HepG2 (cell line): Measurements from ENCODE around the gene PRSS2. TPM values are rescaled to one million over a fixed set of nuclear protein-coding genes. Genes with fewer than 3 reads are reported as not detected.

ENCODE experiments used
- ATAC-seq: fragments of 200-7000 bp; cut with Tn5 transposase; 3 replicates; pipeline ENCODE4 v1.9.1; 2020; ENCODE audit warnings: mild to moderate bottlenecking, moderate library complexity
- BruUV-seq: library from RNA; stranded (reverse); fragments of 400-500 nt; replicated peaks from 2 replicates; lab custom pipeline; 2021; lab: Mats Ljungman, UMichigan
- CTCF ChIA-PET: fragments of 300-600 bp; formaldehyde crosslinking; extraction: SDS; loops from one replicate; lab custom pipeline; 2021; ENCODE audit warnings: low total read pairs, inconsistent platforms, low intra/inter-chr PET ratio; lab: Yijun Ruan, JAX
- POLR2A ChIA-PET: fragments of 350-600 bp; sonication (Branson Sonifier 250); formaldehyde crosslinking; loops from one replicate; lab custom pipeline; 2020; ENCODE audit warnings: antibody characterized with exemption, inconsistent platforms; lab: Yijun Ruan, JAX
- DNase-seq: peaks from one replicate; pipeline ENCODE4 v3.0.0-alpha.2; 2015; ENCODE audit warnings: low spot score
- FAIRE-seq: peaks from 3 replicates; lab custom pipeline; 2011; peaks lifted over from hg19 to GRCh38; lab: Jason Lieb, UNC
- H2AFZ ChIP-seq: one replicate; pipeline ENCODE4 v1.6.1; 2011; ENCODE audit warnings: low read length, inconsistent platforms
- H3K27ac ChIP-seq: fragments of 300-600 bp; 3 replicates; pipeline ENCODE4 v1.8.0; 2011; ENCODE audit warnings: mixed run types, mild to moderate bottlenecking, mixed read lengths, low read length, inconsistent platforms; ENCODE audit not compliant: insufficient read depth; ENCODE audit errors: extremely low read length
- H3K27me3 ChIP-seq, 2 experiments: fragments of 200-600 bp in 1 of 2; 2 replicates in 1 of 2; 3 replicates in 1 of 2; pipeline versions ENCODE4 v1.6.0 to v1.8.0; 2011; ENCODE audit warnings: low read length in 2 of 2, mild to moderate bottlenecking in 2 of 2, moderate library complexity in 2 of 2, inconsistent platforms in 1 of 2; ENCODE audit not compliant: insufficient read depth in 2 of 2, control insufficient read depth in 1 of 2
- H3K36me3 ChIP-seq, 2 experiments: fragments of 200-600 bp in 1 of 2; replicated peaks in 1 of 2; 2 replicates in 1 of 2; 3 replicates in 1 of 2; pipeline versions ENCODE4 v1.5.1 to v1.8.0; 2011; ENCODE audit warnings: low read length in 2 of 2, inconsistent platforms in 1 of 2; ENCODE audit not compliant: insufficient read depth in 2 of 2, control insufficient read depth in 1 of 2
- H3K4me1 ChIP-seq: 2 replicates; pipeline ENCODE4 v1.5.1; 2012; ENCODE audit warnings: low read length, inconsistent platforms; ENCODE audit not compliant: insufficient read depth
- H3K4me2 ChIP-seq: 2 replicates; pipeline ENCODE4 v1.6.0; 2011; ENCODE audit warnings: low read depth, low read length, inconsistent platforms
- H3K4me3 ChIP-seq, 3 experiments: fragments of 200-600 bp in 1 of 3; sonication (generic), shearing (Covaris generic) in 1 of 3; replicated peaks in 1 of 3; 2 replicates each; pipeline ENCODE4 v1.5.1; 2011 to 2016; ENCODE audit warnings: low read length in 3 of 3, inconsistent platforms in 2 of 3, low read depth in 2 of 3, mild to moderate bottlenecking in 2 of 3, control low read depth in 1 of 3, mixed read lengths in 1 of 3; ENCODE audit not compliant: insufficient read depth in 1 of 3
- H3K79me2 ChIP-seq: one replicate; pipeline ENCODE4 v1.6.1; 2011; ENCODE audit warnings: low read length, inconsistent platforms; ENCODE audit not compliant: insufficient read depth
- H3K9ac ChIP-seq: 2 replicates; pipeline ENCODE4 v1.6.0; 2011; ENCODE audit warnings: mild to moderate bottlenecking, low read depth, low read length, inconsistent platforms; ENCODE audit not compliant: insufficient read depth
- H3K9me3 ChIP-seq: 2 replicates; pipeline ENCODE4 v1.5.1; 2012; ENCODE audit warnings: mild to moderate bottlenecking, low read length
- H4K20me1 ChIP-seq: 2 replicates; pipeline ENCODE4 v1.6.0; 2011; ENCODE audit warnings: inconsistent platforms, mild to moderate bottlenecking, low read length, moderate library complexity; ENCODE audit not compliant: insufficient read depth
- AKNA ChIP-seq: sonication (generic); formaldehyde crosslinking; IDR thresholded peaks from 2 replicates; pipeline ENCODE4 v1.4.0; 2020; ENCODE audit warnings: missing genetic modification reagents, borderline replicate concordance
- CEBPB ChIP-seq: IDR thresholded peaks from 2 replicates; pipeline ENCODE4 v1.6.1; 2011; ENCODE audit warnings: low read depth, low read length, improper control_type of control experiment, borderline replicate concordance
- GRHL1 ChIP-seq: sonication (generic); formaldehyde crosslinking; conservative IDR thresholded peaks from 2 replicates; pipeline ENCODE4 v1.8.0; 2022; ENCODE audit warnings: missing genetic modification reagents
- MYNN ChIP-seq: sonication (generic); formaldehyde crosslinking; IDR thresholded peaks from 2 replicates; pipeline ENCODE4 v1.4.0; 2020; ENCODE audit warnings: mild to moderate bottlenecking, low read depth, missing genetic modification reagents
- SMARCE1 ChIP-seq: fragments of 450-650 bp; IDR thresholded peaks from 2 replicates; pipeline ENCODE4 v1.6.1; 2017; ENCODE audit warnings: borderline replicate concordance
- ZNF253 ChIP-seq: sonication (generic); formaldehyde crosslinking; IDR thresholded peaks from 2 replicates; pipeline ENCODE4 v1.8.0; 2022; ENCODE audit warnings: mild to moderate bottlenecking, missing genetic modification reagents, borderline replicate concordance
- ZNF282 ChIP-seq: fragments of 450-650 bp; IDR thresholded peaks from 2 replicates; pipeline ENCODE4 v1.6.1; 2018; ENCODE audit not compliant: partially characterized antibody
- WGBS: methylation state at CpG from one replicate; pipeline ENCODE4 v1.1.6; 2017; ENCODE audit warnings: low lambda C conversion rate; 5-methylcytosine and 5-hydroxymethylcytosine counted together
- in situ Hi-C: cut with HindIII; loops from 2 replicates; pipeline ENCODE4 v1.10.0; 2017; ENCODE audit warnings: low pct_unique_long_range_greater_than_20kb; ENCODE audit not compliant: extremely low pct_ligation_motif_present
- intact Hi-C: fragments of 100-400 bp; cut with micrococcal nuclease; formaldehyde crosslinking; loops from one replicate; pipeline ENCODE4 v1.10.0; 2022; ENCODE audit not compliant: unreplicated experiment
- polyA plus RNA-seq, 8 experiments: library from polyadenylated mRNA; depleted of rRNA in 3 of 8; stranded (reverse) in 7 of 8; unstranded in 1 of 8; fragments of >200 nt; fragmentation: Illumina TruSeq in 4 of 8; extraction: Trizol in 4 of 8; gene quantifications; 2 replicates each; pipeline versions ENCODE4 v1.2.1 to v1.2.3, GENCODE V29; 2011 to 2016; ENCODE audit warnings: low read depth in 4 of 8, missing spikeins in 1 of 8, mixed read lengths in 1 of 8; ENCODE audit not compliant: insufficient read depth in 1 of 8
- total RNA-seq, 5 experiments: library from RNA; depleted of rRNA; stranded (reverse); fragments of >200 nt; fragmentation: Illumina TruSeq; extraction: Trizol; gene quantifications; 2 replicates each; pipeline ENCODE4 v1.2.3, GENCODE V29; 2016; ENCODE audit warnings: low read depth in 1 of 5

The PRSS2 gene
- total and polyA plus RNA-seq, 2 of the 13 experiments (the other 11 are each of a cell fraction or from before 2014, with no cell fraction given), result not detected

GRCh38 chr7:142787034-142787768, 16.4 kb downstream of the PRSS2 start:
- Histone ChIP-seq H3K9ac (no peak overlapping the region), H3K9me3 (no peaks in the 10 kb centered on the region), H3K4me3 (no peak overlapping the region), H3K27ac (no peak overlapping the region), H4K20me1 (no peaks in the 10 kb centered on the region), H2AFZ (no peak overlapping the region), H3K79me2 (no peaks in the 10 kb centered on the region), H3K36me3 (no peaks in the 10 kb centered on the region), H3K4me1 (no peaks in the 10 kb centered on the region), H3K27me3 (peaks cover 0 to 17% of the 10 kb centered on the region in 2 experiments; a peak in 4 of 5 replicates), H3K4me2 (no peak overlapping the region)
- TF ChIP-seq AKNA (CRISPR knock-in tag) (no peak), ZNF253 (CRISPR knock-in tag) (no peak), GRHL1 (CRISPR knock-in tag) (no peak), ZNF282 (no peak), CEBPB (no peak), MYNN (no peak), SMARCE1 (no peak)
- no peak for ATAC-seq
- DNase-seq, result no peak
- intact Hi-C loops (no loop called here), in situ Hi-C loops (no loop called here)
- no TSS peak for BruUV-seq
- 0% methylated on average over 8 of the region's 11 CpGs for WGBS
- FAIRE-seq, result no peak
- ChIA-PET POLR2A (no interaction called here), CTCF (no interaction called here)
